Measurements from ENCODE around the gene TMCC1.

TMCC1 gene

GRCh38 chr3:129722527-129722926 is 171.0 kb downstream of the TMCC1 start:
- POLR2A ChIA-PET, result no interaction called here
- CTCF ChIA-PET, result no interaction called here
- DNase-seq (ENCODE audit: extremely low spot score), result no peak
- TF ChIP-seq CTCF (IDR thresholded peaks at IDR 0.05; ENCODE audit: control extremely low read depth, extremely low read depth, low read depth, missing control alignments), result no peak

GRCh38 chr3:129718201-129718600 is 175.3 kb downstream of the TMCC1 start:
- CTCF ChIA-PET, result no interaction called here
- POLR2A ChIA-PET, result no interaction called here
- no peak for TF ChIP-seq CTCF (IDR thresholded peaks at IDR 0.05; ENCODE audit: control extremely low read depth, extremely low read depth, low read depth, missing control alignments)
- DNase-seq (ENCODE audit: extremely low spot score), result no peak

DNA sequence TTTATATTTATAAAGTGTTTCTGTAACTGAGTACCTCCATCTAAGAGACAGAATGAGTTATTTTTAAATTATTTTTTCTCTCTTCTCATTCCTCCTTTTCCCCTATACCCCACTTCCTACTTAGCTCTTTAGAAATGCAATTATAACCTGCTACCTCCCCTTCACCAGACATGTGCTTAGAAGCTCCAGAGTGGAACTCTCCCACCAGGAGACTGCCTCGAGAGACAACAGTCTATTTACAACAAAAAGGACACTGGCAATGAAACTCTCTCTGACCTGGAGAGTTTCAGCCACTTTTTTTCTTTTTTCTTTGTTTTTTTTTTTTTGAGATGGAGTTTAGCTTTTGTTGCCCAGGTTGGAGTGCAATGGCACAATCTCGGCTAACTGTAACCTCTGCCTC is 177.7 kb downstream of the TMCC1 start:
- ChIA-PET POLR2A (no interaction called here), CTCF (no interaction called here)
- TF ChIP-seq CTCF (IDR thresholded peaks at IDR 0.05; ENCODE audit: control extremely low read depth, extremely low read depth, low read depth, missing control alignments), result no peak
- no peak for DNase-seq (ENCODE audit: extremely low spot score)

- ChIA-PET CTCF (no interaction called here), POLR2A (no interaction called here)
- DNase-seq (ENCODE audit: extremely low spot score), result no peak
- TF ChIP-seq CTCF (IDR thresholded peaks at IDR 0.05; ENCODE audit: control extremely low read depth, extremely low read depth, low read depth, missing control alignments), result no peak
Measured at GRCh38 chr3:129708328-129708861, 185.1 kb downstream of the TMCC1 start.

DNA sequence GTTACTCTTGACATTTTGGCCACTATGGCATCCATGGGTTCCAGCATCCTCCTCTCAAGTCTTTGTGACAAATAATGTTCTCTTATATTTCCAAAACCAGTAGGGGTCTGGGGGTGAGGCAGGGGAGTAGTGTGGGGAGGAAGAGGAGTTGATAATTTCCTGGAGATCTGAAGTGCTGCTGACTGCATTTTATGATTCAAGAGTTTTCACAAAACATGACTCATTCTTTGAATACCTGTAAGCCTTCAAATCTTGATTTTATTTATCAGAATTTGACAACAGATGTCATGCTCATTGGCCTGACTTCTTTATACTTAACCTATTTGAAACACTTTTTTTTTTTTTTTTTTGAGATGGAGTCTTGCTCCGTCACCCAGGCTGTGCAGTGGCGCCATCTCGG is 188.2 kb downstream of the TMCC1 start:
- POLR2A ChIA-PET, result no interaction called here
- no peak for DNase-seq (ENCODE audit: extremely low spot score)
- CTCF ChIA-PET, result interaction anchor here (1.1 to 1.5 kb wide), 2 partner anchors 13 to 16 kb away, joined by 3 to 4 read pairs; no protein-coding TSS in a partner anchor
- TF ChIP-seq CTCF (IDR thresholded peaks at IDR 0.05; ENCODE audit: control extremely low read depth, extremely low read depth, low read depth, missing control alignments), result no peak

DNA sequence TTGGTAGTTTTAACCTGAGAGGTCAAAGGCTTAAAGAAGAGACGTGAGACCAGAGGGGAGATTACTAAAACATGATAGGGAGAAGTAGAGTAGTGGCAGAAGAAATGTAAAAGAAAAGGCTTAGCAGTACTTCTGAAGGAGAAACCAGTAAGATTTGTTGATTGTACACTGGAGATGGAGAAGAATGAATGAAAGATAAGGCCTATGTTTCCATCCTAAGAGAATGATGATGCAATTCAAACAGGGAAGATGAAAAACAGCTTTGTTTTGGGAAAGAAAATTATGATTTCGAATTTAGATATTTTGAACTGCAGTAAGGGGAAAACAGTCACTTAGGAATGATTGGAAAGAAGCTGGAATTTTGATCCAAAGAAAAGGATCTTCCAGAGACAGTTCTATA is 189.6 kb downstream of the TMCC1 start:
- ChIA-PET CTCF (interaction anchor here (1.2 to 1.5 kb wide), 3 partner anchors 12 to 76 kb away, joined by 3 to 4 read pairs (median 3); no protein-coding TSS in a partner anchor), POLR2A (interaction anchor here (0.6 kb wide), 1 partner anchor 13 kb away, joined by 3 read pairs; no protein-coding TSS in a partner anchor)
- TF ChIP-seq CTCF (IDR thresholded peaks at IDR 0.05; ENCODE audit: control extremely low read depth, extremely low read depth, low read depth, missing control alignments), result no peak
- DNase-seq (ENCODE audit: extremely low spot score), result no peak
